ENCODE data around the gene HCCS.

- no peak for TF ChIP-seq RAD21 (IDR thresholded peaks at IDR 0.05; ENCODE audit: low read depth)
- no peak for TF ChIP-seq EZH2 (IDR thresholded peaks at IDR 0.05)
- no peak for TF ChIP-seq POLR2A (IDR thresholded peaks at IDR 0.05; ENCODE audit: borderline replicate concordance, extremely low read depth, insufficient read depth, insufficient read length)
- TF ChIP-seq CBX3 (IDR thresholded peaks at IDR 0.05; ENCODE audit: low read depth) = no peak
These were observed 44.3 kb upstream of the HCCS start for GRCh38 chrX:11066812-11067211.
